A549 (cell line): Measurements from ENCODE around the gene TRIM65.

Experiments
- CEBPB ChIP-seq, 2 experiments: fragments of >200 bp in 1 of 2; sonication (Bioruptor Twin) in 1 of 2; formaldehyde crosslinking in 1 of 2; IDR thresholded peaks; 2 replicates each; pipeline ENCODE4 v1.6.1; 2012 to 2016
- EHF ChIP-seq: fragments of 250-450 bp; sonication (Bioruptor Pico); IDR thresholded peaks from 2 replicates; pipeline ENCODE4 v1.5.0; 2020; ENCODE audit warnings: mild to moderate bottlenecking
- ESRRA ChIP-seq: fragments of 150-350 bp; IDR thresholded peaks from 2 replicates; pipeline ENCODE4 v1.6.1; 2014; ENCODE audit warnings: mild to moderate bottlenecking, low read length, borderline replicate concordance
- JUN ChIP-seq, 2 experiments: fragments of >200 bp; sonication (Bioruptor Twin); formaldehyde crosslinking; IDR thresholded peaks; 2 replicates in 1 of 2; 3 replicates in 1 of 2; pipeline ENCODE4 v1.6.1; 2016 to 2017
- MAX ChIP-seq: IDR thresholded peaks from 2 replicates; pipeline ENCODE4 v1.6.1; 2012
- RAD21 ChIP-seq, 2 experiments: fragments of >200 bp in 1 of 2; sonication (Bioruptor Twin) in 1 of 2; formaldehyde crosslinking in 1 of 2; IDR thresholded peaks in 1 of 2; conservative IDR thresholded peaks in 1 of 2; 2 replicates in 1 of 2; 3 replicates in 1 of 2; pipeline ENCODE4 v1.6.1; 2012 to 2018; ENCODE audit warnings: inconsistent platforms in 1 of 2
- RFX5 ChIP-seq: fragments of 450-650 bp; IDR thresholded peaks from 2 replicates; pipeline ENCODE4 v1.7.1; 2014; ENCODE audit warnings: antibody characterized with exemption, mild to moderate bottlenecking, moderate library complexity
- TF ChIP-seq, protein P1 (sequence below): fragments of >200 bp; sonication (Bioruptor Twin); formaldehyde crosslinking; IDR thresholded peaks from 3 replicates; pipeline ENCODE4 v1.5.1; 2016

DNA sequence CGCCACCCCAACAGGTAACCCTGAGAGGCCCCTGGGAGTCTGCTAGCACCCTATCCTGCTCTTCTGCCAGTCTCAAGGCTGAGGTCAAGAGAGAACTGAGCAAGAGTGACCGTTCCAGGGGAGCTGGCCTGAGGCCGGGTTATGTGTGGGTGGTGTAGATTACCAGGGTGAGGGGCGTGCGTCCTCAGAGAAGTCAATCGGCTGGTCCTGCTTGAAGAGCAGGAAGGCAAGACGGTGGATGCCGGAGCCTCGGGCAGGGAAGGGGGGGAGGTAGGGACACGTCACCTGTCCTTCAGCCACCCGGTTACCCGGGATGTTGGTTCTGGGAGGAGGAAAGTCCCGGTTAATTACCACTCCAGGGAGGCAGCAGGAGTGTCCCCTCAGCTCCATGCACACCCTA lies 2.6 kb upstream of the TRIM65 start:
- TF ChIP-seq, protein P1, sequence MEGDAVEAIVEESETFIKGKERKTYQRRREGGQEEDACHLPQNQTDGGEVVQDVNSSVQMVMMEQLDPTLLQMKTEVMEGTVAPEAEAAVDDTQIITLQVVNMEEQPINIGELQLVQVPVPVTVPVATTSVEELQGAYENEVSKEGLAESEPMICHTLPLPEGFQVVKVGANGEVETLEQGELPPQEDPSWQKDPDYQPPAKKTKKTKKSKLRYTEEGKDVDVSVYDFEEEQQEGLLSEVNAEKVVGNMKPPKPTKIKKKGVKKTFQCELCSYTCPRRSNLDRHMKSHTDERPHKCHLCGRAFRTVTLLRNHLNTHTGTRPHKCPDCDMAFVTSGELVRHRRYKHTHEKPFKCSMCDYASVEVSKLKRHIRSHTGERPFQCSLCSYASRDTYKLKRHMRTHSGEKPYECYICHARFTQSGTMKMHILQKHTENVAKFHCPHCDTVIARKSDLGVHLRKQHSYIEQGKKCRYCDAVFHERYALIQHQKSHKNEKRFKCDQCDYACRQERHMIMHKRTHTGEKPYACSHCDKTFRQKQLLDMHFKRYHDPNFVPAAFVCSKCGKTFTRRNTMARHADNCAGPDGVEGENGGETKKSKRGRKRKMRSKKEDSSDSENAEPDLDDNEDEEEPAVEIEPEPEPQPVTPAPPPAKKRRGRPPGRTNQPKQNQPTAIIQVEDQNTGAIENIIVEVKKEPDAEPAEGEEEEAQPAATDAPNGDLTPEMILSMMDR = no peak
- TF ChIP-seq JUN (IDR thresholded peaks at IDR 0.05) = no peak
- TF ChIP-seq RFX5 = no peak
- no peak for TF ChIP-seq ESRRA
- no peak for TF ChIP-seq MAX
- TF ChIP-seq RAD21 (conservative IDR thresholded peaks at IDR 0.05 in 1 of 2, IDR thresholded peaks at IDR 0.05 in 1 of 2) = no peak
- TF ChIP-seq EHF (CRISPR knock-in tag) = no peak
- no peak for TF ChIP-seq CEBPB (IDR thresholded peaks at IDR 0.05)
